Pancreas (tissue), 10 donors: ENCODE measurements around the gene CABP7. TPM values are rescaled to one million over a fixed set of nuclear protein-coding genes. Genes with fewer than 3 reads are reported as not detected.

Source experiments
- ATAC-seq, 4 donors: fragments of 200-7000 bp; cut with Tn5 transposase; one replicate each; pipeline versions ENCODE4 v1.8.0 to v1.9.1; 2020; ENCODE audit warnings: mild to moderate bottlenecking in 4 of 4, moderate library complexity in 4 of 4
- DNase-seq, 6 donors: peaks; one replicate each; pipeline ENCODE4 v3.0.0-alpha.2; 2020
- FAIRE-seq: peaks from 2 replicates; lab custom pipeline; 2012; peaks lifted over from hg19 to GRCh38; lab: Jason Lieb, UNC
- H3K27ac ChIP-seq, 4 donors: fragments of 200-600 bp; sonication (generic); 1 replicate in 3 of 4; 2 replicates in 1 of 4; pipeline versions ENCODE4 v1.5.0 to v1.8.0; 2020
- H3K27me3 ChIP-seq, 4 donors: fragments of 200-600 bp; one replicate each; pipeline ENCODE4 v1.8.0; 2021
- H3K36me3 ChIP-seq, 3 donors: fragments of 200-600 bp; sonication (generic) in 1 of 3; one replicate each; pipeline versions ENCODE4 v1.5.0 to v1.8.0; 2020 to 2021
- H3K4me1 ChIP-seq, 3 donors: fragments of 200-600 bp; one replicate each; pipeline ENCODE4 v1.8.0; 2021
- H3K4me3 ChIP-seq, 4 donors: fragments of 200-600 bp; sonication (generic) in 2 of 4; one replicate each; pipeline versions ENCODE4 v1.5.0 to v1.8.0; 2020 to 2021
- H3K9me3 ChIP-seq, 4 donors: fragments of 200-600 bp; one replicate each; pipeline ENCODE4 v1.8.0; 2021
- WGBS, 2 donors: extraction: QIAGEN DNeasy Blood & Tissue Kit; methylation state at CpG; one replicate each; pipeline ENCODE4 v1.1.7; 2013; 5-methylcytosine and 5-hydroxymethylcytosine counted together
- intact Hi-C, 3 donors: fragments of 100-400 bp; cut with DNase I; formaldehyde crosslinking; loops; one replicate each; pipeline versions ENCODE4 v1.11.1 to v1.14.2; 2022
- polyA plus RNA-seq, 2 donors: library from polyadenylated mRNA; stranded (reverse); fragments of 200-250 nt; gene quantifications; one replicate each; pipeline ENCODE4 v1.2.3, GENCODE V29; 2013
- total RNA-seq, 6 donors: library from RNA; stranded (reverse); fragmentation: NEBNext Ultra II Directional in 4 of 6; extraction: Animal tissue kit (Norgen Biotek cat#: 25700) in 4 of 6; gene quantifications; one replicate each; pipeline versions ENCODE4 v1.2.1 to v1.2.4, GENCODE V29; 2021 to 2023
- TF ChIP-seq, protein P1 (sequence below), 4 donors: fragments of 200-600 bp; sonication (generic) in 3 of 4; IDR thresholded peaks; one replicate each; pipeline versions ENCODE4 v1.5.0 to v1.8.0; 2021; ENCODE audit warnings: antibody characterized with exemption in 4 of 4
- donor health status: healthy with polysubstance abuse.
- donor health status: DM: no; HTN: no; CAD: no; lungs with moderate emphysema.
- donor health status: DM: no; HTN: no; CAD: no.
- donor health status: control.
- donor health status: control.
- donor health status: Bipolar disorder and iron deficiency.
- donor health status: DM: yes; HTN: yes; CAD: no.
- donor health status: DM: no; HTN: no; CAD: no.
- donor health status: DM: no; HTN: no; CAD: no.
- donor health status: DM: yes; HTN: yes; CAD: no.

The CABP7 gene
- total and polyA plus RNA-seq, 8 donors: 0.56 to 17.9 (median 2.2) TPM

DNA sequence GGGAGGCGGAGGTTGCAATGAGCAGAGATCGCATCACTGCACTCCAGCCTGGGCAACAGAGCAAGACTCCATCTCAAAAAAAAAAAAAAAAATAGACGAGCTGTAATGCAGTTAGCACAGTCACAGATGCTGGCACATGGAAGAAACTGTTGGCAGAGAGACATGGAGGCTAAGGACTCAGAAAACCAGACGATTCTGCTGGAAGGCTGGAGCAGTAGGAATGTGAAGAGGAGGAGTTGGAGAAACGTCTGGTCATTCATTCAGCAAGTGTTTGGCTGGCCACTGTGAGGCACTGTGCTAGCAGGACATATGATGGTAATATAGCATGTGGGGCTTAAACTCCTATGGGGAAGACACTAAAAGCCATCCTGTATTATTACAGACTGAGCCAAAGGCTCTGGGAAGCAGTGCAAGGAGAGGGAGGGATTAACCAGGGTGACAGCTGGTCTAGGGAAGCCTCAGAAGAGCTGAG lies 52.4 kb downstream of the CABP7 start:
- WGBS, 2 donors: 46 to 48% methylated on average over 5 of the region's 5 CpGs
- H3K27ac ChIP-seq: no peak overlapping the region
- TF ChIP-seq, protein P1, sequence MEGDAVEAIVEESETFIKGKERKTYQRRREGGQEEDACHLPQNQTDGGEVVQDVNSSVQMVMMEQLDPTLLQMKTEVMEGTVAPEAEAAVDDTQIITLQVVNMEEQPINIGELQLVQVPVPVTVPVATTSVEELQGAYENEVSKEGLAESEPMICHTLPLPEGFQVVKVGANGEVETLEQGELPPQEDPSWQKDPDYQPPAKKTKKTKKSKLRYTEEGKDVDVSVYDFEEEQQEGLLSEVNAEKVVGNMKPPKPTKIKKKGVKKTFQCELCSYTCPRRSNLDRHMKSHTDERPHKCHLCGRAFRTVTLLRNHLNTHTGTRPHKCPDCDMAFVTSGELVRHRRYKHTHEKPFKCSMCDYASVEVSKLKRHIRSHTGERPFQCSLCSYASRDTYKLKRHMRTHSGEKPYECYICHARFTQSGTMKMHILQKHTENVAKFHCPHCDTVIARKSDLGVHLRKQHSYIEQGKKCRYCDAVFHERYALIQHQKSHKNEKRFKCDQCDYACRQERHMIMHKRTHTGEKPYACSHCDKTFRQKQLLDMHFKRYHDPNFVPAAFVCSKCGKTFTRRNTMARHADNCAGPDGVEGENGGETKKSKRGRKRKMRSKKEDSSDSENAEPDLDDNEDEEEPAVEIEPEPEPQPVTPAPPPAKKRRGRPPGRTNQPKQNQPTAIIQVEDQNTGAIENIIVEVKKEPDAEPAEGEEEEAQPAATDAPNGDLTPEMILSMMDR (IDR thresholded peaks at IDR 0.05): no peak
- no peak for DNase-seq
- peaks cover 2 to 8% (median 5%) of the 10 kb centered on the region in 3 donors for H3K4me1 ChIP-seq
- H3K9me3 ChIP-seq: no peaks in the 10 kb centered on the region
- peak in 3 of 4 donors; percentile 39 to 58 (median 51) for ATAC-seq
- peaks cover 0 to 16% (median 10%) of the 10 kb centered on the region in 3 donors for H3K36me3 ChIP-seq
- no peaks in the 10 kb centered on the region for H3K27me3 ChIP-seq
- no peak overlapping the region for H3K4me3 ChIP-seq
- no peak for FAIRE-seq
- intact Hi-C loops: no loop called here

GRCh38 chr22:29773233-29773632 lies 53.4 kb downstream of the CABP7 start:
- no peak overlapping the region for H3K4me3 ChIP-seq
- intact Hi-C loops: no loop called here
- no peaks in the 10 kb centered on the region for H3K9me3 ChIP-seq
- ATAC-seq (peak in 3 of 4 donors; percentile 11 to 57 (median 43)), DNase-seq (no peak), FAIRE-seq (no peak)
- peaks cover 0 to 16% (median 10%) of the 10 kb centered on the region in 3 donors for H3K36me3 ChIP-seq
- 76 to 81% methylated on average over 2 of the region's 2 CpGs for WGBS, 2 donors
- H3K27ac ChIP-seq: no peak overlapping the region
- no peaks in the 10 kb centered on the region for H3K27me3 ChIP-seq
- TF ChIP-seq, protein P1 (IDR thresholded peaks at IDR 0.05): no peak
- H3K4me1 ChIP-seq: peaks cover 2 to 5% (median 5%) of the 10 kb centered on the region in 3 donors

GRCh38 chr22:29780220-29780619 lies 60.4 kb downstream of the CABP7 start:
- H3K4me3 ChIP-seq: no peak overlapping the region
- intact Hi-C loops: no loop called here
- peaks cover 41 to 50% (median 49%) of the 10 kb centered on the region in 3 donors for H3K4me1 ChIP-seq
- DNase-seq (no peak), ATAC-seq (no peak), FAIRE-seq (no peak)
- WGBS, 2 donors: 95 to 97% methylated on average over 5 of the region's 5 CpGs
- TF ChIP-seq, protein P1 (IDR thresholded peaks at IDR 0.05): no peak
- no peaks in the 10 kb centered on the region for H3K36me3 ChIP-seq
- H3K9me3 ChIP-seq: no peaks in the 10 kb centered on the region
- no peaks in the 10 kb centered on the region for H3K27me3 ChIP-seq
- H3K27ac ChIP-seq: peak overlapping the region in 2 of 4 donors; percentile 86 to 88

- TF ChIP-seq, protein P1 (IDR thresholded peaks at IDR 0.05): no peak
- peaks cover 49 to 57% (median 55%) of the 10 kb centered on the region in 3 donors for H3K4me1 ChIP-seq
- H3K4me3 ChIP-seq: no peak overlapping the region
- no peaks in the 10 kb centered on the region for H3K36me3 ChIP-seq
- intact Hi-C loops: no loop called here
- H3K27ac ChIP-seq: peak overlapping the region; percentile 58 to 88 (median 84)
- ATAC-seq: no peak
- FAIRE-seq: no peak
- H3K9me3 ChIP-seq: no peaks in the 10 kb centered on the region
- 55 to 60% methylated on average over 8 of the region's 8 CpGs for WGBS, 2 donors
- H3K27me3 ChIP-seq: no peaks in the 10 kb centered on the region
- DNase-seq: no peak
These were observed 61.2 kb downstream of the CABP7 start for GRCh38 chr22:29780748-29781676.

Other genes starting within 250 kb of the CABP7 start
- gene NEFH, start 239.8 kb upstream of the CABP7 start, total RNA-seq: under 1 TPM; 0.05 to 0.72 (median 0.13) TPM
- gene NEFH, start 239.8 kb upstream of the CABP7 start, polyA plus RNA-seq: under 1 TPM; 0.23 to 0.99 TPM
- gene THOC5, start 166.2 kb upstream of the CABP7 start, total RNA-seq: 10 to 100 TPM; 17.1 to 21.7 (median 18.4) TPM
- 10 to 100 TPM; 11.8 to 12.1 TPM for gene THOC5, start 166.2 kb upstream of the CABP7 start, polyA plus RNA-seq
- gene NIPSNAP1, start 138.9 kb upstream of the CABP7 start, total RNA-seq: 10 to 100 TPM; 13.5 to 24.0 (median 15.7) TPM
- gene NIPSNAP1, start 138.9 kb upstream of the CABP7 start, polyA plus RNA-seq: 10 to 100 TPM; 13.4 to 23.7 TPM
- gene NF2, start 116.4 kb upstream of the CABP7 start, total RNA-seq: 10 to 100 TPM; 14.7 to 33.7 (median 23.2) TPM
- gene NF2, start 116.4 kb upstream of the CABP7 start, polyA plus RNA-seq: 1 to 10 TPM; 6.5 to 7.5 TPM
- 10 to 100 TPM in 4 of 6 donors, 1 to 10 TPM in 2; 8.3 to 13.2 (median 10.7) TPM for gene ZMAT5, start 47.0 kb downstream of the CABP7 start, total RNA-seq
- gene ZMAT5, start 47.0 kb downstream of the CABP7 start, polyA plus RNA-seq: 10 to 100 TPM; 19.9 to 20.7 TPM
- 10 to 100 TPM; 23.9 to 40.1 (median 31.6) TPM for gene UQCR10, start 47.4 kb downstream of the CABP7 start, total RNA-seq
- gene UQCR10, start 47.4 kb downstream of the CABP7 start, polyA plus RNA-seq: 100 to 1,000 TPM in 1 of 2 donors, 10 to 100 TPM in 1; 75.4 to 103 TPM
- gene ASCC2, start 118.3 kb downstream of the CABP7 start, total RNA-seq: 10 to 100 TPM; 26.4 to 34.2 (median 28.7) TPM
- gene ASCC2, start 118.3 kb downstream of the CABP7 start, polyA plus RNA-seq: 10 to 100 TPM; 58.6 to 66.6 TPM
- gene MTMR3, start 163.2 kb downstream of the CABP7 start, total RNA-seq: 10 to 100 TPM; 15.5 to 32.5 (median 21.0) TPM
- 10 to 100 TPM; 16.9 to 19.7 TPM for gene MTMR3, start 163.2 kb downstream of the CABP7 start, polyA plus RNA-seq